HL-60 (cell line): ENCODE measurements around the gene PUDP.

Experiments used
- DNase-seq, 2 experiments: peaks; one replicate each; pipeline ENCODE4 v3.0.0-alpha.2; 2010 to 2020; ENCODE audit warnings: low read depth in 1 of 2, low spot score in 1 of 2
- H3K27ac ChIP-seq: fragments of 250-450 bp; sonication (Bioruptor Pico); replicated peaks from 2 replicates; pipeline ENCODE4 v1.5.1; 2020; ENCODE audit warnings: mild to moderate bottlenecking, moderate library complexity
- H3K27me3 ChIP-seq: fragments of 250-450 bp; sonication (Bioruptor Pico); 2 replicates; pipeline ENCODE4 v1.5.1; 2021; ENCODE audit warnings: mild to moderate bottlenecking, moderate library complexity; ENCODE audit not compliant: insufficient read depth, poor library complexity, severe bottlenecking
- H3K4me3 ChIP-seq: replicated peaks from 2 replicates; pipeline ENCODE4 v1.5.1; 2011; ENCODE audit warnings: mild to moderate bottlenecking, control low read depth, low read length; ENCODE audit not compliant: insufficient read depth
- GABPA ChIP-seq: IDR thresholded peaks from 2 replicates; pipeline ENCODE4 v1.6.1; 2012; ENCODE audit warnings: low read depth
- POLR2AphosphoS5 ChIP-seq: IDR thresholded peaks from 2 replicates; pipeline ENCODE4 v1.6.1; 2012; ENCODE audit warnings: low read depth
- SPI1 ChIP-seq: IDR thresholded peaks from 2 replicates; pipeline ENCODE4 v1.6.1; 2012; ENCODE audit warnings: low read depth, mild to moderate bottlenecking, borderline replicate concordance
- TF ChIP-seq, protein P1 (sequence below): IDR thresholded peaks from one replicate; pipeline ENCODE4 v1.5.1; 2011; ENCODE audit warnings: low read length, control low read depth, inconsistent platforms; ENCODE audit not compliant: insufficient read depth
- TF ChIP-seq, protein P2 (sequence below): IDR thresholded peaks from 2 replicates; pipeline ENCODE4 v1.6.1; 2012; ENCODE audit warnings: low read depth; ENCODE audit not compliant: insufficient replicate concordance

Gene PUDP

DNA sequence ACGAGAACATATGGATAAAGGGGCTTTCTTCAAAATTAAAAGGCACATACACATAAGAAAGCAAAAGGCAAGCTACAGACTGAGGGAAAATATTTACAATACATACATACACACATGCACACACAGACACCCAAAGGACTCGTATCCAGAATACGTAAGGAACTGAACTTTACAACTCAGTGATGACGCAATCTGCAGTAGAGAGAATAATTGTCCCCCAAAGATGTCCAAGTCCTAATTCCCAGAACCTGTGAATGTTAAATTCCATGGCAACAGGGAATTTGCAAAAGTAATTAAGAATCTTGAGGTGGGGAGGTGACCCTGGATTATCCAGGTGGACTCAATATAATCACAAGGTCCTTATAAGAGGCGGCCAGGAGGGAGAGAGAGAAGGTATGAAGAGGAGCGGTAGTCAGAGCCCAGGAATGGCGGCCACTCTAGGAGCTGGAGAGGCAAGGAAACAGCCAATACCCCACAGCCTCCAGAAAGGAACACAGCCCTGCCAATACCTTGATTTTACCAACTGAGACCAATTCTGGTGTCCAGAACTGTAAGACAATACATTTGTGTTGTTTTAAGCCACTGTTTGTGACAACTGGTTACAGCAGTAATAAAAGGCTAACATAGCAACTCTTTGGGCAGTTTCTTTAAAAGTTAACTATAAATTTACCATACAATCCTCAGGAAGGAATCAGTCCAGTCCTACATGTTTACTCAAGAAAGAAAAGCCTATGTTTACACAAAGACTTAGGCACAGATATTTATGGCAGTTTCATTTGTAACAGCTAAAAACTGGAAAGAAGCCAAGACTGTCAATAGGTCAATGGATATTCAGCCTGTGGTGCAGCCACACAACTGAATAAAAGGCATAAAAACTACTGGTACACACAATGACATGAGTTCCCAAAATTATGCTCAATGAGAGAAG is 27.7 kb downstream of the PUDP start:
- TF ChIP-seq GABPA (no peak), POLR2AphosphoS5 (no peak), SPI1 (no peak)
- TF ChIP-seq, protein P1, sequence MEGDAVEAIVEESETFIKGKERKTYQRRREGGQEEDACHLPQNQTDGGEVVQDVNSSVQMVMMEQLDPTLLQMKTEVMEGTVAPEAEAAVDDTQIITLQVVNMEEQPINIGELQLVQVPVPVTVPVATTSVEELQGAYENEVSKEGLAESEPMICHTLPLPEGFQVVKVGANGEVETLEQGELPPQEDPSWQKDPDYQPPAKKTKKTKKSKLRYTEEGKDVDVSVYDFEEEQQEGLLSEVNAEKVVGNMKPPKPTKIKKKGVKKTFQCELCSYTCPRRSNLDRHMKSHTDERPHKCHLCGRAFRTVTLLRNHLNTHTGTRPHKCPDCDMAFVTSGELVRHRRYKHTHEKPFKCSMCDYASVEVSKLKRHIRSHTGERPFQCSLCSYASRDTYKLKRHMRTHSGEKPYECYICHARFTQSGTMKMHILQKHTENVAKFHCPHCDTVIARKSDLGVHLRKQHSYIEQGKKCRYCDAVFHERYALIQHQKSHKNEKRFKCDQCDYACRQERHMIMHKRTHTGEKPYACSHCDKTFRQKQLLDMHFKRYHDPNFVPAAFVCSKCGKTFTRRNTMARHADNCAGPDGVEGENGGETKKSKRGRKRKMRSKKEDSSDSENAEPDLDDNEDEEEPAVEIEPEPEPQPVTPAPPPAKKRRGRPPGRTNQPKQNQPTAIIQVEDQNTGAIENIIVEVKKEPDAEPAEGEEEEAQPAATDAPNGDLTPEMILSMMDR: no peak
- TF ChIP-seq, protein P2, sequence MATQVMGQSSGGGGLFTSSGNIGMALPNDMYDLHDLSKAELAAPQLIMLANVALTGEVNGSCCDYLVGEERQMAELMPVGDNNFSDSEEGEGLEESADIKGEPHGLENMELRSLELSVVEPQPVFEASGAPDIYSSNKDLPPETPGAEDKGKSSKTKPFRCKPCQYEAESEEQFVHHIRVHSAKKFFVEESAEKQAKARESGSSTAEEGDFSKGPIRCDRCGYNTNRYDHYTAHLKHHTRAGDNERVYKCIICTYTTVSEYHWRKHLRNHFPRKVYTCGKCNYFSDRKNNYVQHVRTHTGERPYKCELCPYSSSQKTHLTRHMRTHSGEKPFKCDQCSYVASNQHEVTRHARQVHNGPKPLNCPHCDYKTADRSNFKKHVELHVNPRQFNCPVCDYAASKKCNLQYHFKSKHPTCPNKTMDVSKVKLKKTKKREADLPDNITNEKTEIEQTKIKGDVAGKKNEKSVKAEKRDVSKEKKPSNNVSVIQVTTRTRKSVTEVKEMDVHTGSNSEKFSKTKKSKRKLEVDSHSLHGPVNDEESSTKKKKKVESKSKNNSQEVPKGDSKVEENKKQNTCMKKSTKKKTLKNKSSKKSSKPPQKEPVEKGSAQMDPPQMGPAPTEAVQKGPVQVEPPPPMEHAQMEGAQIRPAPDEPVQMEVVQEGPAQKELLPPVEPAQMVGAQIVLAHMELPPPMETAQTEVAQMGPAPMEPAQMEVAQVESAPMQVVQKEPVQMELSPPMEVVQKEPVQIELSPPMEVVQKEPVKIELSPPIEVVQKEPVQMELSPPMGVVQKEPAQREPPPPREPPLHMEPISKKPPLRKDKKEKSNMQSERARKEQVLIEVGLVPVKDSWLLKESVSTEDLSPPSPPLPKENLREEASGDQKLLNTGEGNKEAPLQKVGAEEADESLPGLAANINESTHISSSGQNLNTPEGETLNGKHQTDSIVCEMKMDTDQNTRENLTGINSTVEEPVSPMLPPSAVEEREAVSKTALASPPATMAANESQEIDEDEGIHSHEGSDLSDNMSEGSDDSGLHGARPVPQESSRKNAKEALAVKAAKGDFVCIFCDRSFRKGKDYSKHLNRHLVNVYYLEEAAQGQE: no peak
- Histone ChIP-seq H3K4me3 (no peak overlapping the region), H3K27me3 (no peaks in the 10 kb centered on the region), H3K27ac (no peak overlapping the region)
- DNase-seq: no peak

DNA sequence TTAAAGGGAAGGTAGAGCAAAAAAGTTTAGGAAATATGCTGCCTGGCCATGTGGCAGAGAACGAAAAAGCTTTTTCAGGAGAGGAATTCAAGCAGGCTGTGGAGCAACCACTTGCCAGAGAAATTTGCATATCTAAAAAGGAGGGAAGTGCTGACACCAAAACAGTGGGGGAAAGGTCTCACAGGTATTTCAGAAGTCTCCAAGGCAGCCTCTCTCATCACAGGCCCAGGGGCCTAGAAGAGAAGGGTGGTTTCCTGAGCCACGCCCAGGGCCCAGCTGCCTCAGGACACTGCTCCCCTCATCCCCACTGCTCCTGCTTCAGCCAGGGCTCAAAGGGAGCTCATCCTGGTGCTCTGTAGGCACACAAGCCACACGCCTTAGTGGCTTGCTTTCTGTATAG is 30.4 kb downstream of the PUDP start:
- Histone ChIP-seq H3K27ac (no peak overlapping the region), H3K27me3 (no peaks in the 10 kb centered on the region), H3K4me3 (no peak overlapping the region)
- TF ChIP-seq, protein P1: no peak
- no peak for TF ChIP-seq GABPA
- TF ChIP-seq, protein P2: no peak
- TF ChIP-seq SPI1: no peak
- TF ChIP-seq POLR2AphosphoS5: no peak
- no peak for DNase-seq

DNA sequence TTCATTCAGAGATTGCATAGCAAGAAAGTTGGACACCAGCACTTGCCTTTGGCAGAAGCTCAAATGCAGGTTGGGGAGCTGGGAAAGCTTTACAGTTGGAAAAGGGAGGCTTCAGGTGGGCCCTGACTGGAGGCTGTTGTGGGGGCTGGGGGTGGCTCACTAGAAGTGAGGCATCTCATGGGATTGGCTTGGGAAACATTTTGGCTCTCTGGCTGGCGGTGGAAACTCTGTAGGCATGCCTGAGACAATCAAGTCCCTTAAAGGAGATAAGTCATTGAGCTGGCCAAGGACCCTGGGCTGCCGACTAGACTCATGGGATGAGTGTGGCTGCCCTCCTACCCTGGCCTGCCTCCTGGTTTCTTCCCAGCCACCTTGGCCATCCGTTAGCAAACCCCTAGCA is 31.9 kb downstream of the PUDP start:
- Histone ChIP-seq H3K27me3 (no peaks in the 10 kb centered on the region), H3K27ac (no peak overlapping the region), H3K4me3 (no peak overlapping the region)
- no peak for TF ChIP-seq SPI1
- TF ChIP-seq, protein P2: no peak
- no peak for TF ChIP-seq GABPA
- TF ChIP-seq POLR2AphosphoS5: no peak
- TF ChIP-seq, protein P1: no peak
- DNase-seq: no peak
